Keratinocyte (primary cell): ENCODE data around the gene MYH15. TPM values are rescaled to one million over a fixed set of nuclear protein-coding genes. Genes with fewer than 3 reads are reported as not detected.

Experiments
- DNase-seq: peaks from one replicate; pipeline ENCODE4 v3.0.0-alpha.2; 2011; ENCODE audit warnings: low read depth, missing footprints, low spot score
- FAIRE-seq: peaks from 2 replicates; lab custom pipeline; 2011; peaks lifted over from hg19 to GRCh38; lab: Jason Lieb, UNC
- H2AFZ ChIP-seq: 2 replicates; pipeline ENCODE4 v1.6.0; 2012; ENCODE audit warnings: low read length, control low read depth, inconsistent platforms; ENCODE audit not compliant: control insufficient read depth
- H3K27ac ChIP-seq: 2 replicates; pipeline ENCODE4 v1.5.1; 2011; ENCODE audit warnings: low read length; ENCODE audit not compliant: control insufficient read depth, insufficient read depth
- H3K27me3 ChIP-seq: 3 replicates; pipeline ENCODE4 v1.6.0; 2011; ENCODE audit warnings: low read length; ENCODE audit not compliant: control insufficient read depth, insufficient read depth; ENCODE audit errors: extremely low read depth
- H3K36me3 ChIP-seq, 2 experiments: 2 replicates in 1 of 2; 3 replicates in 1 of 2; pipeline ENCODE4 v1.5.1; 2011; ENCODE audit warnings: low read length in 2 of 2, mild to moderate bottlenecking in 1 of 2; ENCODE audit not compliant: control insufficient read depth in 2 of 2, insufficient read depth in 2 of 2; ENCODE audit errors: extremely low read depth in 1 of 2
- H3K4me1 ChIP-seq: 3 replicates; pipeline ENCODE4 v1.5.1; 2011; ENCODE audit warnings: low read length; ENCODE audit not compliant: control insufficient read depth, insufficient read depth; ENCODE audit errors: extremely low read depth
- H3K4me2 ChIP-seq: 3 replicates; pipeline ENCODE4 v1.6.0; 2011; ENCODE audit warnings: low read depth, low read length; ENCODE audit not compliant: control insufficient read depth, insufficient read depth; ENCODE audit errors: extremely low read depth
- H3K4me3 ChIP-seq, 3 experiments: fragments of 200-600 bp in 1 of 3; sonication (generic) in 1 of 3; 2 replicates in 2 of 3; 3 replicates in 1 of 3; pipeline ENCODE4 v1.5.1; 2011 to 2016; ENCODE audit warnings: low read length in 3 of 3, mild to moderate bottlenecking in 3 of 3, control low read depth in 2 of 3, inconsistent platforms in 1 of 3, low read depth in 1 of 3, mixed read lengths in 1 of 3, mixed run types in 1 of 3, moderate library complexity in 1 of 3; ENCODE audit not compliant: control insufficient read depth in 2 of 3, insufficient read depth in 2 of 3; ENCODE audit errors: extremely low read depth in 1 of 3
- H3K79me2 ChIP-seq: 2 replicates; pipeline ENCODE4 v1.6.0; 2012; ENCODE audit warnings: low read length; ENCODE audit not compliant: control insufficient read depth, insufficient read depth
- H3K9ac ChIP-seq: 3 replicates; pipeline ENCODE4 v1.6.0; 2011; ENCODE audit warnings: low read length; ENCODE audit not compliant: control insufficient read depth, insufficient read depth; ENCODE audit errors: extremely low read depth
- H3K9me1 ChIP-seq: 3 replicates; pipeline ENCODE4 v1.6.0; 2011; ENCODE audit warnings: low read length; ENCODE audit not compliant: control insufficient read depth, insufficient read depth; ENCODE audit errors: extremely low read depth
- H3K9me3 ChIP-seq: 2 replicates; pipeline ENCODE4 v1.5.1; 2012; ENCODE audit warnings: low read depth, low read length; ENCODE audit not compliant: control insufficient read depth
- H4K20me1 ChIP-seq: 3 replicates; pipeline ENCODE4 v1.6.0; 2011; ENCODE audit warnings: low read length; ENCODE audit not compliant: control insufficient read depth, insufficient read depth; ENCODE audit errors: extremely low read depth
- CTCF ChIP-seq, 3 experiments: IDR thresholded peaks in 1 of 3; conservative IDR thresholded peaks in 1 of 3; optimal IDR thresholded peaks in 1 of 3; 2 replicates in 2 of 3; 3 replicates in 1 of 3; pipeline versions ENCODE3 to v1.5.1; 2011; ENCODE audit warnings: low read length in 3 of 3, mild to moderate bottlenecking in 3 of 3, moderate library complexity in 2 of 3, control low read depth in 1 of 3, inconsistent platforms in 1 of 3; ENCODE audit not compliant: insufficient read depth in 2 of 3; ENCODE audit errors: extremely low read depth in 1 of 3
- EZH2 ChIP-seq: IDR thresholded peaks from one replicate; pipeline ENCODE4 v1.6.1; 2012; ENCODE audit warnings: inconsistent platforms, mild to moderate bottlenecking, low read length, moderate library complexity
- dilution Hi-C: fragments of 300-500 bp; cut with MboI; formaldehyde crosslinking; loops from one replicate; pipeline ENCODE4 v1.7.0; 2020; ENCODE audit warnings: low sequenced_read_pairs; ENCODE audit not compliant: extremely low pct_ligation_motif_present
- polyA plus RNA-seq, 5 experiments: library from polyadenylated mRNA; depleted of rRNA in 3 of 5; stranded (reverse) in 3 of 5; stranded (forward) in 1 of 5; unstranded in 1 of 5; fragments of >200 nt; gene quantifications; 1 replicate in 1 of 5; 2 replicates in 3 of 5; 3 replicates in 1 of 5; pipeline versions ENCODE4 v1.2.1 to v1.2.3, GENCODE V29; 2011 to 2012; ENCODE audit warnings: missing spikeins in 2 of 5, low read depth in 1 of 5, low replicate concordance in 1 of 5

The MYH15 gene
- polyA plus RNA-seq, 1 donor (not counting 4 experiments of a cell fraction or from before 2014, with no cell fraction given) = 0.87 TPM

- Histone ChIP-seq H3K4me2 (no peak overlapping the region), H4K20me1 (no peaks in the 10 kb centered on the region), H3K9me1 (no peaks in the 10 kb centered on the region), H3K9me3 (no peaks in the 10 kb centered on the region), H3K4me3 (no peak overlapping the region), H3K27ac (no peak overlapping the region), H3K36me3 (no peaks in the 10 kb centered on the region), H3K27me3 (no peaks in the 10 kb centered on the region), H2AFZ (no peak overlapping the region), H3K9ac (no peak overlapping the region), H3K4me1 (no peaks in the 10 kb centered on the region), H3K79me2 (no peaks in the 10 kb centered on the region)
- DNase-seq (no peak), FAIRE-seq (no peak)
- dilution Hi-C loops = no loop called here
- TF ChIP-seq CTCF (optimal IDR thresholded peaks at IDR 0.05 in 1 of 3, IDR thresholded peaks at IDR 0.05 in 1 of 3, conservative IDR thresholded peaks at IDR 0.05 in 1 of 3; ENCODE audit: extremely low read depth in 1 of 3, insufficient read depth in 2 of 3, low read length in 3 of 3) (no peak), EZH2 (no peak)
These were observed 158.2 kb downstream of the MYH15 start for GRCh38 chr3:108352176-108352575.

GRCh38 chr3:108346301-108347227 lies 163.8 kb downstream of the MYH15 start:
- H3K9me3 ChIP-seq = no peaks in the 10 kb centered on the region
- H3K4me1 ChIP-seq = no peaks in the 10 kb centered on the region
- DNase-seq (no peak), FAIRE-seq (no peak)
- no peak overlapping the region for H3K4me3 ChIP-seq
- H3K9me1 ChIP-seq = no peaks in the 10 kb centered on the region
- H3K27me3 ChIP-seq = no peaks in the 10 kb centered on the region
- no peaks in the 10 kb centered on the region for H3K79me2 ChIP-seq
- no peak overlapping the region for H2AFZ ChIP-seq
- TF ChIP-seq EZH2 (no peak), CTCF (optimal IDR thresholded peaks at IDR 0.05 in 1 of 3, IDR thresholded peaks at IDR 0.05 in 1 of 3, conservative IDR thresholded peaks at IDR 0.05 in 1 of 3; ENCODE audit: extremely low read depth in 1 of 3, insufficient read depth in 2 of 3, low read length in 3 of 3) (no peak)
- no peaks in the 10 kb centered on the region for H4K20me1 ChIP-seq
- no peaks in the 10 kb centered on the region for H3K36me3 ChIP-seq
- H3K9ac ChIP-seq = no peak overlapping the region
- H3K27ac ChIP-seq = no peak overlapping the region
- dilution Hi-C loops = no loop called here
- H3K4me2 ChIP-seq = no peak overlapping the region
